Body of pancreas (tissue), 4 donors: ENCODE data around the gene HSD17B1.

Source experiments
- CTCF ChIP-seq, 7 experiments: fragments of 450-650 bp in 4 of 7; fragments of 200-600 bp in 3 of 7; sonication (generic) in 3 of 7; IDR thresholded peaks; one replicate each; pipeline ENCODE4 v1.5.1; 2016 to 2019; ENCODE audit warnings: antibody characterized with exemption in 7 of 7
- POLR2A ChIP-seq, 3 donors: fragments of 450-650 bp; IDR thresholded peaks; one replicate each; pipeline ENCODE4 v1.6.1; 2016; ENCODE audit warnings: antibody characterized with exemption in 3 of 3, mild to moderate bottlenecking in 2 of 3

- TF ChIP-seq CTCF (IDR thresholded peaks at IDR 0.05) = no peak
- TF ChIP-seq POLR2A (IDR thresholded peaks at IDR 0.05) = no peak
Measured at GRCh38 chr17:42581744-42582270, 29.1 kb downstream of the HSD17B1 start.
